GM15510 (cell line): Measurements from ENCODE around the gene SRGAP3.

ENCODE experiments used
- POLR2A ChIP-seq: IDR thresholded peaks from 3 replicates; pipeline ENCODE4 v1.6.1; 2011; ENCODE audit warnings: borderline replicate concordance; ENCODE audit not compliant: insufficient read length; ENCODE audit errors: extremely low read depth

The SRGAP3 gene

GRCh38 chr3:9137676-9138075 is 111.8 kb downstream of the SRGAP3 start:
- TF ChIP-seq POLR2A: no peak

DNA sequence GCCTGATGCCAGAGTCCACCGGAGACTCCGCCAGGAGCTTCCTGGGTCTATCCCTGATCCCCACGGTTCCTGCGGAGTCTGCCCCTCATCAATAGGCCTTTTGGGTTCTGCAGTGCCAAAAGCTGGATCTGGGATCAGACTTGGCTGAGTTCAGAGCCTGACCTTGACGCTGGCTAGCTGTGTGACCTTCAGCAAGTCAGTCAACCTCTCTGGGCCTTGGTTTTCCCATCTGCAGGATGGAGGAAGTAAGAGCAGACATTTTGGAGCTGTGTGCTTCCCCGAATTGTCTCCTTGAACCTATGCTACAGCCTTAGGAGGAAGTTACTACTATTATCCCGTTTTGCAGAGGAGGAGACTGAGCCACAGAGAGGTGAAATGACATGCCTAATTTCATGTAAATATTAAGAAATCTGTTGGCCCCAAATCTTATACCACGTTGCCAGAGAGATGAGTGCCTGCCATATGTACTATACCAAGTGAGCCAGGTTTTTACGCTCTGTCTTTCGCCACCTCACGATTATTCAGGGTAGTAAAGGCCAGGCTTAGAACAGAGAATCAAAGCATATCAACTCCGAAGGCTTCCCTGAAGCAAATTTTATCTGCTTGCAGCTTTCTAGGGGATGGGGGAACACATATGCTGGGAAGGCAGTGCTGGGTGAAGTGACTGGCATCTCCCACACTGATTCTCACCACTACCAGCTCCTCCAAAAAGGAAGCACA is 112.5 kb downstream of the SRGAP3 start:
- no peak for TF ChIP-seq POLR2A

GRCh38 chr3:9135930-9136525 is 113.4 kb downstream of the SRGAP3 start:
- no peak for TF ChIP-seq POLR2A

GRCh38 chr3:9135526-9135925 is 113.9 kb downstream of the SRGAP3 start:
- no peak for TF ChIP-seq POLR2A

- no peak for TF ChIP-seq POLR2A
These were observed 115.8 kb downstream of the SRGAP3 start for GRCh38 chr3:9133656-9134055.

GRCh38 chr3:9130345-9131305 is 118.8 kb downstream of the SRGAP3 start:
- TF ChIP-seq POLR2A: no peak

DNA sequence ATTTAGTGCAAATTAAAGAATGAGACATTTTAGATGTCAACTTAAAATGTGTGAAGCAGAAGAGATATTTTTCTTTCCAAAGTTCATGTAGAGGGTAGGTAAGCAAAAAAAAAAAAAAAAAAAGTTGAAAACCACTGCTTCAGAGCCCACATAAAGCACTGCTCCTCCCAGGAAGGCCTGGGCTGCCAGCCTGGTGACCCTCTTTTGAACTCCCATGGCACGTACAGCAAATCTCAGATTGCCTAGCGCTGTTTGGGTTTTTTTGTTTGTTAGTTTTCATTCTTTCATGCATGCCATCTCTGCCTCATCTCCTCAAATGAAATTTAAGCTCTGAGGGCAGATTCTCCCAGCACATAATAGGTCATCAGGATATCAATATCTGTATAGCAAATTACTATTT is 120.1 kb downstream of the SRGAP3 start:
- TF ChIP-seq POLR2A: no peak

DNA sequence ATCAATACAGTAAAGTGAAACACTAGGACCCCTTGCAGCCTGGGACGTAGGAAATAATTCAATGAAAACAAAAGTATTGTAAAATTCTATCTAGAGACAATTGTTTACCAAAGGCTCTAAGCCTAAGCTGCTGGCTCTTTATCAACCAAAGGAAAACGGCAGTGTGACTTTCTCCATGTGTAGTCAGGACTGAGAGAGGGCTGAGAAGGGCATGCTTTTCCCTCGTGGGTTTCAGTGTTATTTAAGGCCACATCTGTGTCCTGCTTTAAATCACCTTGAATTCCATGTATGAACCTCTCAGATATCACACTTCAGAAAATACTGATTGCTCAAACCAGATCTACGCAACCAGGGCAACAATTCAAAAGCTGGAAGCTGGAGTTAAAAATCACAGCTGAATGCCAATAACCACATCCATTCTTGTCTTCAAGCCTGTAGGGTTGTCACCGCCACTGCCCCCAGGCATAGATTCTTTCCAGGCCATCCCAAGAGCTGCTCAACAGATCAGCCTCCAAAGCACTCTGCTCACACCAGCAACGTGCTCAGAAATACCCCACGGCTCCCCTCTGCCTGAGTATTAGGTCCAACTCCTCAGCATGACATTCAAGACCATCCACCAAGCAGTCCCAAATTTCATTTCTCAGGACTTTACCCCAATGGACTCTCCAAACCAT is 124.0 kb downstream of the SRGAP3 start:
- no peak for TF ChIP-seq POLR2A

GRCh38 chr3:9124730-9125129 is 124.7 kb downstream of the SRGAP3 start:
- TF ChIP-seq POLR2A: no peak

- no peak for TF ChIP-seq POLR2A
These were observed 125.6 kb downstream of the SRGAP3 start for GRCh38 chr3:9123840-9124239.

DNA sequence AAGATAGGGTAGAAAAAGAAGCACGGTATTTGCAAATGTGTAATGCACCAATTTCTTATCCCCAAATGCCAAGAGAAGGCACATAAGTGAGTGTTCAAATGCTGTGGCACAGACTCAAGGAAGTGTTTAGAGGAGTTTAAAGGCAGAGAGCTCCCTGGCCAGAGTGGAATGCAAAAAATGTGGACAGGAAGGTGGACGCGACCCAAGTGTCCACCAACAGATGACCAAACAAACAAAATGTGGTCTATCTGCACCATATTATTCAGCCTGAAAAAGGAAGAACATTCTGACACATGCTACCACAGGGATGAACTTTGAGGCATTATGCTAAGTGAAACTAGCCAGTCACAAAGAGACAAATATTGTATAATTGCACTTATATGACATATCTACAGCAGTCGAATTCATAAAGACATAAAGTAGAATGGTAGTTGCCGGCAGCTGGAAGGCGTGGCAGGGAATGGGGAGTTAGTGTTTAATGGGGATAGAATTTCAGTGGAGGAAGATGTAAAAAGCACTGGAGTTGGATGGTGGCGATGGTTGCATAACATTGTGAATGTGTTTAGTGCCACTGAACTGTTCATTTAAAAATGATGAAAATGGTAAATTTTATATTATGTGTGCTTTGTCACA is 126.6 kb downstream of the SRGAP3 start:
- no peak for TF ChIP-seq POLR2A

DNA sequence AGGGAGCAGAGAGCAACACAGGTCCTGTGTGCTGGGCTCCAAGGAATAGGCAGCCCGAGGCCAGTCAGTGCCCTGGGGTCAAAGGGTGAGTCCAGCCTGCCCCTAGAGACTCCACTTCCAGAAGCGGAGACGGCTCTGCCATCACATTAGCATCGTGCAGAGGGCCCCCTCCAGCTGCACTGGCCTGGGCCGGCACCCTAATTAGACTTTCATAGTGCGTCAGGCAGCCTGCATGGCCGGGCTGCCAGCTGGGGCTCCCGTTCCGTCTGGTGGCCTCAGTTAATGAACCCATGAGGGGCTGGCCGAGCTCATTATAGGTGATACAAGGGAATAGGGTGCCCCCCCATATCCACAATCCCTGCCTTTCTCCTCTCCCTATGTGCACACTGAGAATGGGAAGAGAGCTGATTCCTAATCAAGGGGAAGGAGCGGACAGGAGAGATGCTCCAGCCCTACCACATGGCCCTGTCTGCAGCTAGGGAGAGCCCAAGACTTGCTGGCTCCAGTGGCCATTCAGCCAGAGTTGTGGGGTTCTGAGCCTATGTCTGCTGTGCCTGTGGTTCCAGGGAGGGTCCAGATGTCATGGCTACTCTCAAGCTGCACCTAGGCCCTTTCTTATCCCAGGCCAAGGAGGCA is 128.0 kb downstream of the SRGAP3 start:
- TF ChIP-seq POLR2A: no peak

- TF ChIP-seq POLR2A: no peak
These were observed 130.1 kb downstream of the SRGAP3 start for GRCh38 chr3:9119331-9119730.

DNA sequence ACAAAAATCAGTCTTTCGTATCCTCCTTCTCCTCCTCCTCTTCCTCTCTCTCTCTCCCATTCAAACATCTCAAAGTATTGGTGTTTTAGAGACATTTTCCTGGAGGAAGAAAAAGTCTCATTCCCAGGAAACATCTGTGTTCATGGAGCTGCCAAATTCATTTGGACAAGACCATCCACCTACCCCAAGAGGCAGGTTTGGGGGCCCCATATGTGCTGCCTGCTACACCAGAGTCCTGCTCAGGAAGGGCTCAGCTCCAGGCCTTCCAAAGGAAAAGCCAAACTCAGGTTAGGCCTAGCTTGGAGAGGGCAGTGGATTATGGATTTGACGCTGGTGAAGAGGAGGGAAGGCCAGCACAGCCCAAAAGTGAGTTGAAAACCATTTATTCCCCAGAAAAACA is 131.2 kb downstream of the SRGAP3 start:
- no peak for TF ChIP-seq POLR2A
